Fibroblast of mammary gland (primary cell): ENCODE results near the gene SYMPK.

ENCODE experiments used
- DNase-seq: peaks from one replicate; pipeline ENCODE4 v3.0.0-alpha.2; 2010; ENCODE audit warnings: low read depth
- H3K4me3 ChIP-seq: 2 replicates; pipeline ENCODE4 v1.5.1; 2011; ENCODE audit warnings: low read depth, mild to moderate bottlenecking, low read length, moderate library complexity; ENCODE audit not compliant: control insufficient read depth
- CTCF ChIP-seq: conservative IDR thresholded peaks from 2 replicates; pipeline ENCODE4 v1.5.1; 2011; ENCODE audit warnings: low read depth, low read length, inconsistent platforms; ENCODE audit not compliant: control insufficient read depth, insufficient read depth

SYMPK gene

GRCh38 chr19:45814851-45815480 lies 48.0 kb downstream of the SYMPK start, which contains the start of gene RSPH6A:
Gene RSPH6A (minus strand): TSS chr19:45815308. CDS start chr19:45815176, 132 bp downstream.
- DNase-seq = no peak
- no peak within 1 kb of the TSS for H3K4me3 ChIP-seq
- TF ChIP-seq CTCF = no peak

- DNase-seq = peak; percentile 54
- H3K4me3 ChIP-seq = no peak overlapping the region
- TF ChIP-seq CTCF = no peak
These were observed 48.7 kb downstream of the SYMPK start for GRCh38 chr19:45814166-45814780.

DNA sequence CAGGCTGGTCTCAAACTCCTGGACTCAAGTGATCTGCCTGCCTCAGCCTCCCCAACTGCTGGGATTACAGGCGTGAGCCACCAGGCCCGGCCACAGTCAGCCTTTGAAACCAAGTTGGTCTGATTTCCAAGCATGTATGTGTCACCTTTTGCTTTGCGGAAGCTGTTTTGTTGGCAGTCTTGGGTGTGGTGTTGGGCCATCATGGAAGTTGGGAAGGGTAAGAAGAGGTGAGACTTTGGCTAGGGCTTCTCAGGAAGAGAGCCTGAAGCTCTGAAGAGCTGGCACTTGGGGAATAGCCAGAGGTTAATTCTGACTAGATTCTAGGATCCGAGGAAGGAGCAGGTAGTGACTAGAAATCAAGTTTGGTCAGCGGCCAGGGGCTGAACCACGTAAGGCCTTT lies 50.6 kb downstream of the SYMPK start:
- no peak for TF ChIP-seq CTCF
- no peak for DNase-seq

DNA sequence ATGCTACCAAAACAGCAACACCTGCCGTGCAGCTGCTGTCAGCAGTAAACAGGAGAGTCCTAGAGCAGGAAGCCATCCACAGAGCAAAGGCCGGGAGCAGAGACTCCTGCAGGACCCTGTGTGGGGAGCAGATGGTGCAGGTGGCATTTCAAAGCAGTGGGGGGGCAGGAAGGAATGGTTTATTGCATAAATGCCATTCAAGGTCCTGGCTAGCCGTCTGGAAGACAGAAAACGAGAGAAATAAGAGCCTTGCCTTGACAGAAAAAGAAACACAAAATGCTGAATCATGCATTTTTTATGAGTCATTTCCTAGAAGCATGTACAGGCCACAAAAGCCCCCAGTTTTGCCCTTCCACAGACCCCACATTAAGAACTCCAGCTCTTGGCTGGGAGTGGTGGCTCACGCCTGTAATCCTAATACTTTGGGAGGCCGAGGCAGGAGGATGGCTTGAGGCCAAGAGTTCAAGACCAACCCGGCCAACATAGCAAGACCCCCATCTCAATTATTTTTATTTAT lies 53.2 kb downstream of the SYMPK start:
- no peak overlapping the region for H3K4me3 ChIP-seq
- TF ChIP-seq CTCF = no peak
- peak; percentile 71 for DNase-seq

More for the DNA sequence above, 50.6 kb downstream of the SYMPK start:
- no peak overlapping the region for H3K4me3 ChIP-seq

GRCh38 chr19:45805719-45806118 lies 57.2 kb downstream of the SYMPK start:
- H3K4me3 ChIP-seq = no peak overlapping the region
- DNase-seq = no peak
- no peak for TF ChIP-seq CTCF

- no peak for DNase-seq
- TF ChIP-seq CTCF = no peak
- H3K4me3 ChIP-seq = no peak overlapping the region
These were observed 58.1 kb downstream of the SYMPK start for GRCh38 chr19:45804959-45805230.
